ENCODE results near the gene DENND2D. TPM values are rescaled to one million over a fixed set of nuclear protein-coding genes. Genes with fewer than 3 reads are reported as not detected.

The DENND2D gene
- total and polyA plus RNA-seq, 9 of the 15 experiments (the other 6 are each of a cell fraction or from before 2014, with no cell fraction given) = 0.08 to 0.44 (median 0.13) TPM; not detected in 6

DNA sequence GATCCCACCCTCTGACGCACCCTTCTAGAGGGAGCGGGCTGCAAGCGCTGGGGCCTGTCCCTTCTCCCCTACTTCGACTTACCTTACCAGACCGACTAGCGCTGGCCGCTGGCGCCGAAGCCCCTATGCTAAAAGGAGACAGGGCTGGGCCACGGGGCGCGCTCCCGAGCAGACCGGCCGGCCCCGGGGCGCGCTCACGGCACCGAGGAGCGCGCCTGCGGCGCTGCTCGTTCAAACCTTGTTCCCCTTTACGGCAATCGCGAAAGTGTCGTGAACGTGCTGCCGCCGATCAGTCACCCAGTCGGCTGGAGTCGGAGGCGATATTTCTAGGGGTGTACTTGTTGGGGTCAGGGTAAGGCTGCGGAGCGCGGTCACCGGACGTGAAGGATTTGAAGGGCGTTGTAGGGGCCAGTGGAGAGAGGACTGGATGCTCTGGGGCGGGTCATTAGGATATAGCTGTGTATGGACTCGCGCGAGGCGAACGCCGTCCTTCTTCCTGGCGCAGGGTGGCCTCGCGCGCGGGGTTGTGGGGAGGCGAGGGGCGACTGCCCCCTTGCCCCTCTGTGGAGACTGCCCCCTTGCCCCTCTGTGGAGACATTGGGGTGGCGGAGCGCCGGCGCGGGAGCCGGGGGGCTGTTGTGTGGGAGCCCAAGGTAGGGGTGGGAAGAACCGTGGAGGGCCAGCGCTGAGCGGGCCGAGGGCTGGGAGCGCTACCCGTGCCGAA lies 60.3 kb downstream of the DENND2D start, which contains the start of the genes CEPT1 and DRAM2 (continued):
- TF ChIP-seq, protein P1, sequence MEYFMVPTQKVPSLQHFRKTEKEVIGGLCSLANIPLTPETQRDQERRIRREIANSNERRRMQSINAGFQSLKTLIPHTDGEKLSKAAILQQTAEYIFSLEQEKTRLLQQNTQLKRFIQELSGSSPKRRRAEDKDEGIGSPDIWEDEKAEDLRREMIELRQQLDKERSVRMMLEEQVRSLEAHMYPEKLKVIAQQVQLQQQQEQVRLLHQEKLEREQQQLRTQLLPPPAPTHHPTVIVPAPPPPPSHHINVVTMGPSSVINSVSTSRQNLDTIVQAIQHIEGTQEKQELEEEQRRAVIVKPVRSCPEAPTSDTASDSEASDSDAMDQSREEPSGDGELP (CRISPR knock-in tag; IDR thresholded peaks at IDR 0.05; ENCODE audit: borderline replicate concordance) = peak; percentile 42; the same call in 1 of the 2 replicates
- TF ChIP-seq BRF1 (IDR thresholded peaks at IDR 0.05; ENCODE audit: borderline replicate concordance, extremely low read depth, insufficient read length) (no peak), CHD2 (IDR thresholded peaks at IDR 0.05; ENCODE audit: low read depth, low read length) (peak; percentile 22; the same call in 1 of the 2 replicates), SAFB2 (IDR thresholded peaks at IDR 0.05; ENCODE audit: borderline replicate concordance, low read depth, low read length, severe bottlenecking) (no peak), DMBX1 (CRISPR knock-in tag; IDR thresholded peaks at IDR 0.05; ENCODE audit: borderline replicate concordance) (peak; percentile 72; the same call in 1 of the 2 replicates), POU5F1 (IDR thresholded peaks at IDR 0.05; ENCODE audit: borderline replicate concordance, low read depth, low read length, partially characterized antibody) (no peak), JUND (IDR thresholded peaks at IDR 0.05; ENCODE audit: borderline replicate concordance, low read depth, low read length) (peak; percentile 30; the same call in 1 of the 2 replicates), JUND (tag; IDR thresholded peaks at IDR 0.05; ENCODE audit: borderline replicate concordance, low read depth, low read length) (peak; percentile 24; the same call in 1 of the 3 replicates), PHF8 (IDR thresholded peaks at IDR 0.05; ENCODE audit: borderline replicate concordance, low read length) (peak; percentile 93; the same call in 1 of the 2 replicates), MTA3 (IDR thresholded peaks at IDR 0.05; ENCODE audit: borderline replicate concordance) (peak; percentile 20; the same call in 1 of the 2 replicates), ADNP (tag; IDR thresholded peaks at IDR 0.05) (no peak), PCBP2 (IDR thresholded peaks at IDR 0.05; ENCODE audit: low read depth, low read length, poor library complexity, severe bottlenecking) (no peak), ZNF644 (tag; IDR thresholded peaks at IDR 0.05; ENCODE audit: low read depth) (peak; percentile 65; the same call in 1 of the 2 replicates)
- TF ChIP-seq, protein P2, sequence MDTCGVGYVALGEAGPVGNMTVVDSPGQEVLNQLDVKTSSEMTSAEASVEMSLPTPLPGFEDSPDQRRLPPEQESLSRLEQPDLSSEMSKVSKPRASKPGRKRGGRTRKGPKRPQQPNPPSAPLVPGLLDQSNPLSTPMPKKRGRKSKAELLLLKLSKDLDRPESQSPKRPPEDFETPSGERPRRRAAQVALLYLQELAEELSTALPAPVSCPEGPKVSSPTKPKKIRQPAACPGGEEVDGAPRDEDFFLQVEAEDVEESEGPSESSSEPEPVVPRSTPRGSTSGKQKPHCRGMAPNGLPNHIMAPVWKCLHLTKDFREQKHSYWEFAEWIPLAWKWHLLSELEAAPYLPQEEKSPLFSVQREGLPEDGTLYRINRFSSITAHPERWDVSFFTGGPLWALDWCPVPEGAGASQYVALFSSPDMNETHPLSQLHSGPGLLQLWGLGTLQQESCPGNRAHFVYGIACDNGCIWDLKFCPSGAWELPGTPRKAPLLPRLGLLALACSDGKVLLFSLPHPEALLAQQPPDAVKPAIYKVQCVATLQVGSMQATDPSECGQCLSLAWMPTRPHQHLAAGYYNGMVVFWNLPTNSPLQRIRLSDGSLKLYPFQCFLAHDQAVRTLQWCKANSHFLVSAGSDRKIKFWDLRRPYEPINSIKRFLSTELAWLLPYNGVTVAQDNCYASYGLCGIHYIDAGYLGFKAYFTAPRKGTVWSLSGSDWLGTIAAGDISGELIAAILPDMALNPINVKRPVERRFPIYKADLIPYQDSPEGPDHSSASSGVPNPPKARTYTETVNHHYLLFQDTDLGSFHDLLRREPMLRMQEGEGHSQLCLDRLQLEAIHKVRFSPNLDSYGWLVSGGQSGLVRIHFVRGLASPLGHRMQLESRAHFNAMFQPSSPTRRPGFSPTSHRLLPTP (IDR thresholded peaks at IDR 0.05; ENCODE audit: borderline replicate concordance, extremely low read depth, insufficient read length) = no peak
- TF ChIP-seq, protein P3, sequence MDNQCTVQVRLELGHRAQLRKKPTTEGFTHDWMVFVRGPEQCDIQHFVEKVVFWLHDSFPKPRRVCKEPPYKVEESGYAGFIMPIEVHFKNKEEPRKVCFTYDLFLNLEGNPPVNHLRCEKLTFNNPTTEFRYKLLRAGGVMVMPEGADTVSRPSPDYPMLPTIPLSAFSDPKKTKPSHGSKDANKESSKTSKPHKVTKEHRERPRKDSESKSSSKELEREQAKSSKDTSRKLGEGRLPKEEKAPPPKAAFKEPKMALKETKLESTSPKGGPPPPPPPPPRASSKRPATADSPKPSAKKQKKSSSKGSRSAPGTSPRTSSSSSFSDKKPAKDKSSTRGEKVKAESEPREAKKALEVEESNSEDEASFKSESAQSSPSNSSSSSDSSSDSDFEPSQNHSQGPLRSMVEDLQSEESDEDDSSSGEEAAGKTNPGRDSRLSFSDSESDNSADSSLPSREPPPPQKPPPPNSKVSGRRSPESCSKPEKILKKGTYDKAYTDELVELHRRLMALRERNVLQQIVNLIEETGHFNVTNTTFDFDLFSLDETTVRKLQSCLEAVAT (IDR thresholded peaks at IDR 0.05) = peak in 1 of 2 experiments; percentile 69
- TF ChIP-seq, protein P4, sequence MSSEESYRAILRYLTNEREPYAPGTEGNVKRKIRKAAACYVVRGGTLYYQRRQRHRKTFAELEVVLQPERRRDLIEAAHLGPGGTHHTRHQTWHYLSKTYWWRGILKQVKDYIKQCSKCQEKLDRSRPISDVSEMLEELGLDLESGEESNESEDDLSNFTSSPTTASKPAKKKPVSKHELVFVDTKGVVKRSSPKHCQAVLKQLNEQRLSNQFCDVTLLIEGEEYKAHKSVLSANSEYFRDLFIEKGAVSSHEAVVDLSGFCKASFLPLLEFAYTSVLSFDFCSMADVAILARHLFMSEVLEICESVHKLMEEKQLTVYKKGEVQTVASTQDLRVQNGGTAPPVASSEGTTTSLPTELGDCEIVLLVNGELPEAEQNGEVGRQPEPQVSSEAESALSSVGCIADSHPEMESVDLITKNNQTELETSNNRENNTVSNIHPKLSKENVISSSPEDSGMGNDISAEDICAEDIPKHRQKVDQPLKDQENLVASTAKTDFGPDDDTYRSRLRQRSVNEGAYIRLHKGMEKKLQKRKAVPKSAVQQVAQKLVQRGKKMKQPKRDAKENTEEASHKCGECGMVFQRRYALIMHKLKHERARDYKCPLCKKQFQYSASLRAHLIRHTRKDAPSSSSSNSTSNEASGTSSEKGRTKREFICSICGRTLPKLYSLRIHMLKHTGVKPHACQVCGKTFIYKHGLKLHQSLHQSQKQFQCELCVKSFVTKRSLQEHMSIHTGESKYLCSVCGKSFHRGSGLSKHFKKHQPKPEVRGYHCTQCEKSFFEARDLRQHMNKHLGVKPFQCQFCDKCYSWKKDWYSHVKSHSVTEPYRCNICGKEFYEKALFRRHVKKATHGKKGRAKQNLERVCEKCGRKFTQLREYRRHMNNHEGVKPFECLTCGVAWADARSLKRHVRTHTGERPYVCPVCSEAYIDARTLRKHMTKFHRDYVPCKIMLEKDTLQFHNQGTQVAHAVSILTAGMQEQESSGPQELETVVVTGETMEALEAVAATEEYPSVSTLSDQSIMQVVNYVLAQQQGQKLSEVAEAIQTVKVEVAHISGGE (CRISPR knock-in tag; IDR thresholded peaks at IDR 0.05) = peak in 2 of 3 experiments; percentile 19 to 81; a peak in 1 of 6 replicates

Data from K562 (cell line).